Measurements from ENCODE around the gene NEURL2. TPM values are rescaled to one million over a fixed set of nuclear protein-coding genes. Genes with fewer than 3 reads are reported as not detected.

The NEURL2 gene
- total RNA-seq, 2 experiments from 2014 or later = 2.3 to 2.5 TPM

DNA sequence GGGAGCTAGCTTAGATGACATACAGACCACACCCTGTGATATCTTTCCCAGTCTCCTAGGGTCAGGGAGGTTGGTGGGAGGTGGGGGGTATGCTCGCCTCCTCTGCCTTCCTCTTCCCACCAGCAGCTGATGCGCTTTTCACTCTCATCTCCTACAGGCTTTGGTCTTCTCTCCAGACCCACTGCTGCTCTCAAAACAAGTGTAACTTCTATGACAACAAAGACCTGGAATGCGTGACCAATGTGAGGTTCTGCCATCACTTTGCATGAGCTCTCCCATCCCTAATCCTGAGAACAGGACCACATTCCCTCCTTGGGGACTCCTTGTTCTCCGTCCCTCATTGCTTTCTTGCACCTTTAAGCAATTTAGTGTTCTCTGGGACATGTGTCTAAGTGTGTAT is 2.8 kb upstream of the NEURL2 start:
- Mint-ChIP-seq H3K27ac (no peak overlapping the region), H3K4me3 (no peak overlapping the region), H3K36me3 (peaks cover 17% of the 10 kb centered on the region), H3K27me3 (no peaks in the 10 kb centered on the region), H3K4me1 (ENCODE audit: low read depth) (peaks cover 31% of the 10 kb centered on the region), H3K9me3 (no peaks in the 10 kb centered on the region)
- CTCF ChIA-PET = interaction anchor here (0.8 to 1.6 kb wide), 4 partner anchors 69 to 95 kb away, joined by 3 to 5 read pairs (median 3); no protein-coding TSS in a partner anchor
- intact Hi-C loops (cut with micrococcal nuclease) = loop anchor here (2.0 kb wide), 1 partner anchor 17 kb away; no protein-coding TSS in a partner anchor
- POLR2A ChIA-PET = interaction anchor here (1.4 kb wide), 1 partner anchor 40 kb away, joined by 4 read pairs; no protein-coding TSS in a partner anchor
- no peak for DNase-seq

DNA sequence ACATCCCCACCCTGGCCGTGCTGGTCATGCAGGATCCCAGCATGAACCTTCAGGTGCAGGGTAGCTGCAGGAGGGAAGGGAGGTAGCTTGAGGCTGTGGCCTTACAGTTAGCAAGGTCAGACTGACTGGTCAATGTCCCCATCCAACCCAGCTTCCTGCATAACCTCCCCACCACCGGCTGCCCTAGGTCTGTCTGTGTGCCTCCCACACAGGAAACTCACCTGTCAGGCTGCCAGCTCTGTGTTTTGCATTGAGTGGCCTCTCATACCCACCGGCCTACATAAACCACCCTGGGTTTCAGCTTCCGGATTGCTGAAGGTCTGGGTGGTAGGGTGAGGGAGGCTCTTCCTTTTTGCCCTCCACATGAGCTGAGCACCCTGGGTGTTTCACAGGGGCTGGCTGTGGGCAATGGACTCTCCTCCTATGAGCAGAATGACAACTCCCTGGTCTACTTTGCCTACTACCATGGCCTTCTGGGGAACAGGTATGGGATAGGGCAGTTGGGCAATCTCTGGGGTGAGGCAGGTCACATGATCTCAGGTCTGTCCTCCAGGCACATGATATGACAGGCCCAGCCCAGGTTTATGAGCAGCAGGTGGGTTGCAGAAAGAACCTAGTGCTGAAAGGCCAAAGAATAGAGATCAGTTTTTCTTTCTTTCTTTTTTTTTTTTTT is 2.0 kb upstream of the NEURL2 start:
- Mint-ChIP-seq H3K36me3 (peaks cover 13% of the 10 kb centered on the region), H3K4me3 (peak overlapping the region; percentile 85), H3K27me3 (no peaks in the 10 kb centered on the region), H3K9me3 (no peaks in the 10 kb centered on the region), H3K27ac (peak overlapping the region; percentile 74), H3K4me1 (ENCODE audit: low read depth) (peaks cover 31% of the 10 kb centered on the region)
- CTCF ChIA-PET = interaction anchor here (0.8 to 1.9 kb wide), 5 partner anchors 69 to 94 kb away, joined by 3 to 6 read pairs (median 4); no protein-coding TSS in a partner anchor
- peak; percentile 64 for DNase-seq
- POLR2A ChIA-PET = interaction anchor here (1.8 to 4.5 kb wide), 2 partner anchors 41 to 80 kb away, joined by 4 to 23 read pairs; partner anchors contain the start of genes PCIF1 and UBE2C
- intact Hi-C loops (cut with micrococcal nuclease) = loop anchor here (2.0 kb wide), 1 partner anchor 18 kb away; no protein-coding TSS in a partner anchor

- ChIA-PET POLR2A (interaction anchor here (1.8 to 4.5 kb wide), 3 partner anchors 35 to 79 kb away, joined by 4 to 23 read pairs (median 13); partner anchors contain the start of genes ACOT8, PCIF1, UBE2C and ZSWIM3), CTCF (interaction anchor here (1.0 to 1.9 kb wide), 5 partner anchors 10 to 93 kb away, joined by 3 to 6 read pairs (median 4); no protein-coding TSS in a partner anchor)
- Mint-ChIP-seq H3K4me1 (ENCODE audit: low read depth) (peaks cover 31% of the 10 kb centered on the region), H3K4me3 (peak overlapping the region; percentile 85), H3K36me3 (peaks cover 8% of the 10 kb centered on the region), H3K9me3 (no peaks in the 10 kb centered on the region), H3K27me3 (no peaks in the 10 kb centered on the region), H3K27ac (peak overlapping the region; percentile 74)
- intact Hi-C loops (cut with micrococcal nuclease) = loop anchor here (2.0 kb wide), 1 partner anchor 19 kb away; no protein-coding TSS in a partner anchor
- no peak for DNase-seq
Observed at GRCh38 chr20:45892049-45892825, 1.2 kb upstream of the NEURL2 start.

GRCh38 chr20:45890077-45890984 is 677 bp downstream of the NEURL2 start:
- Mint-ChIP-seq H3K4me1 (ENCODE audit: low read depth) (peaks cover 36% of the 10 kb centered on the region), H3K36me3 (peaks cover 6% of the 10 kb centered on the region), H3K27me3 (no peaks in the 10 kb centered on the region), H3K4me3 (peak overlapping the region; percentile 85), H3K27ac (peak overlapping the region; percentile 38), H3K9me3 (no peaks in the 10 kb centered on the region)
- ChIA-PET CTCF (interaction anchor here (0.7 to 1.9 kb wide), 10 partner anchors 9 to 91 kb away, joined by 3 to 13 read pairs (median 4); partner anchors contain the start of genes ZNF335 and ZSWIM1), POLR2A (interaction anchor here (0.7 to 4.5 kb wide), 9 partner anchors 8 to 75 kb away, joined by 3 to 23 read pairs (median 5); partner anchors contain the start of genes ACOT8, PCIF1, ZSWIM1 and ZSWIM3)
- DNase-seq = peak; percentile 70
- intact Hi-C loops (cut with micrococcal nuclease) = loop anchor here (1.0 to 2.0 kb wide), 3 partner anchors 33 to 82 kb away; partner anchors contain the start of genes ACOT8, PCIF1, ZNF335 and ZSWIM3

- no peaks in the 10 kb centered on the region for H3K27me3 Mint-ChIP-seq
- H3K4me3 Mint-ChIP-seq = no peak overlapping the region
- ChIA-PET CTCF (no interaction called here), POLR2A (interaction anchor here (0.6 kb wide), 1 partner anchor 9 kb away, joined by 3 read pairs; no protein-coding TSS in a partner anchor)
- H3K4me1 Mint-ChIP-seq (ENCODE audit: low read depth) = peaks cover 45% of the 10 kb centered on the region
- DNase-seq = no peak
- H3K27ac Mint-ChIP-seq = no peak overlapping the region
- intact Hi-C loops (cut with micrococcal nuclease) = loop anchor here (5.0 to 10.0 kb wide), 2 partner anchors 54 to 96 kb away; partner anchors contain the start of genes DNTTIP1, SNX21 and WFDC3
- no peaks in the 10 kb centered on the region for H3K9me3 Mint-ChIP-seq
- peaks cover 8% of the 10 kb centered on the region for H3K36me3 Mint-ChIP-seq
Observed at GRCh38 chr20:45888681-45889080, 2.3 kb downstream of the NEURL2 start.

DNA sequence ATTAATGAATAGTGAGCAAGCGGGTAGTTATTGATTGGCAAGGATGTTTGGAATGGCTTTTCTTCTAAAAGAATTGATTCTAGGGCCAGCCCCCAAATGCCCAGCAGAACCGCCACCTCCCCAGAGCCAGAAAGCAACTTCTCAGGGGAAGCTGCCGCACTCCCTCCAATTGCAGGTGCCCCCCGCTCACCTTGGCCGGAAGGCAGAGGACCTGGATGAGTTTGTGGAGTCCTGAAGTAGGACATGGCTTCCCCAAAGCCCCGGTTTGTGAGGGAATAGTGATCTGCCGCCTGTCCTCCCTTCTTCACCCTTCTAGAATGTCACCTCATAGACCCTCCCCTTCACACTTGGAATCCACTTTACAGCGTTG is 3.7 kb downstream of the NEURL2 start, which contains the start of gene SPATA25:
Gene SPATA25, minus strand, starts transcription at position 277 of the 370 bp plus-strand sequence. Its CDS starts 32 bp downstream, at position 245.
- POLR2A ChIA-PET = no interaction called here

GRCh38 chr20:45886590-45887345 is 4.2 kb downstream of the NEURL2 start:
- peaks cover 44% of the 10 kb centered on the region for H3K4me1 Mint-ChIP-seq (ENCODE audit: low read depth)
- intact Hi-C loops (cut with micrococcal nuclease) = loop anchor here (5.0 to 10.0 kb wide), 2 partner anchors 52 to 94 kb away; partner anchors contain the start of genes DNTTIP1, SNX21 and WFDC3
- no peaks in the 10 kb centered on the region for H3K9me3 Mint-ChIP-seq
- H3K36me3 Mint-ChIP-seq = peaks cover 18% of the 10 kb centered on the region
- no peak overlapping the region for H3K27ac Mint-ChIP-seq
- ChIA-PET CTCF (no interaction called here), POLR2A (no interaction called here)
- DNase-seq = no peak
- H3K4me3 Mint-ChIP-seq = no peak overlapping the region
- H3K27me3 Mint-ChIP-seq = no peaks in the 10 kb centered on the region

More for the DNA sequence above, 3.7 kb downstream of the NEURL2 start, which contains the start of gene SPATA25:
- Mint-ChIP-seq H3K4me3 (no peak within 1 kb of the TSS), H3K27me3 (no peaks in the 10 kb centered on the region), H3K36me3 (peaks cover 16% of the 10 kb centered on the region), H3K27ac (no peak within 1 kb of the TSS), H3K9me3 (no peaks in the 10 kb centered on the region), H3K4me1 (ENCODE audit: low read depth) (peaks cover 43% of the 10 kb centered on the region)
- intact Hi-C loops (cut with micrococcal nuclease) = loop anchor here (5.0 to 10.0 kb wide), 2 partner anchors 53 to 95 kb away; partner anchors contain the start of genes DNTTIP1, SNX21 and WFDC3
- CTCF ChIA-PET = no interaction called here
- no peak for DNase-seq

DNA sequence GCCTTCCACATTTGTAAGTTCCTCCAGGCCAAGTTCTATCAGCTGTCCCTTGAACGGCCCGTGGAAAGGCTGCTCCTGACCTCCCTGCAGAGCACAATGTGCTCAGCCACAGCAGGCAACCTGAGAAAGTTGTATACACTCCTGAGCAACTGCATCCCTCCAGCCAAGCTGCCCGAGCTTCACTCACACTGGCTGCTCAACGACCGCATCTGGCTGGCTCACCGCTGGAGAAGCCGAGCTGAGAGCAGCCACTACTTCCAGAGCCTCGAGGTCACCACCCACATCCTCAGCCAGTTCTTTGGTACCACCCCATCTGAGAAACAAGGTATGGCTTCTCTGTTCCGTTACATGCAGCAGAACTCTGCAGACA is 7.9 kb downstream of the NEURL2 start:
- DNase-seq = no peak
- H3K4me1 Mint-ChIP-seq (ENCODE audit: low read depth) = peaks cover 43% of the 10 kb centered on the region
- peaks cover 21% of the 10 kb centered on the region for H3K36me3 Mint-ChIP-seq
- H3K4me3 Mint-ChIP-seq = no peak overlapping the region
- no peak overlapping the region for H3K27ac Mint-ChIP-seq
- intact Hi-C loops (cut with micrococcal nuclease) = loop anchor here (10.0 kb wide), 1 partner anchor 48 kb away; the partner anchor contains the start of gene SNX21
- no peaks in the 10 kb centered on the region for H3K27me3 Mint-ChIP-seq
- H3K9me3 Mint-ChIP-seq = no peaks in the 10 kb centered on the region
- ChIA-PET POLR2A (interaction anchor here (1.4 kb wide), 1 partner anchor 52 kb away, joined by 4 read pairs; the partner anchor contains the start of gene PCIF1), CTCF (interaction anchor here (0.8 kb wide), 1 partner anchor 51 kb away, joined by 5 read pairs; no protein-coding TSS in a partner anchor)

- no peak overlapping the region for H3K27ac Mint-ChIP-seq
- peaks cover 43% of the 10 kb centered on the region for H3K4me1 Mint-ChIP-seq (ENCODE audit: low read depth)
- H3K27me3 Mint-ChIP-seq = no peaks in the 10 kb centered on the region
- no peak for DNase-seq
- intact Hi-C loops (cut with micrococcal nuclease) = loop anchor here (10.0 kb wide), 1 partner anchor 48 kb away; the partner anchor contains the start of gene SNX21
- CTCF ChIA-PET = interaction anchor here (0.8 to 1.9 kb wide), 3 partner anchors 8 to 51 kb away, joined by 4 to 13 read pairs (median 5); partner anchors contain the start of genes CTSA and NEURL2
- H3K36me3 Mint-ChIP-seq = peaks cover 21% of the 10 kb centered on the region
- H3K9me3 Mint-ChIP-seq = no peaks in the 10 kb centered on the region
- H3K4me3 Mint-ChIP-seq = peak overlapping the region; percentile 62
- POLR2A ChIA-PET = interaction anchor here (0.7 to 1.8 kb wide), 3 partner anchors 9 to 52 kb away, joined by 3 to 12 read pairs (median 4); partner anchors contain the start of genes CTSA, NEURL2 and PCIF1
Observed at GRCh38 chr20:45882469-45883099, 8.4 kb downstream of the NEURL2 start.

Data from activated CD4-positive, alpha-beta memory T cell treated with anti-CD3 and anti-CD28 coated beads for 36 hours (primary cell).